HG03280 (cell line): Measurements from ENCODE around the gene KCNG2.

Source experiments
- ATAC-seq: cut with Tn5 transposase; IDR thresholded peaks from one replicate; pipeline ENCODE4 v1.9.1; 2021; ENCODE audit warnings: mild to moderate bottlenecking, moderate library complexity; ENCODE audit not compliant: unreplicated experiment

The KCNG2 gene

GRCh38 chr18:79948719-79949411, 151.1 kb downstream of the KCNG2 start:
- ATAC-seq: no peak
